ENCODE results near the gene ELMO1.

The ELMO1 gene

DNA sequence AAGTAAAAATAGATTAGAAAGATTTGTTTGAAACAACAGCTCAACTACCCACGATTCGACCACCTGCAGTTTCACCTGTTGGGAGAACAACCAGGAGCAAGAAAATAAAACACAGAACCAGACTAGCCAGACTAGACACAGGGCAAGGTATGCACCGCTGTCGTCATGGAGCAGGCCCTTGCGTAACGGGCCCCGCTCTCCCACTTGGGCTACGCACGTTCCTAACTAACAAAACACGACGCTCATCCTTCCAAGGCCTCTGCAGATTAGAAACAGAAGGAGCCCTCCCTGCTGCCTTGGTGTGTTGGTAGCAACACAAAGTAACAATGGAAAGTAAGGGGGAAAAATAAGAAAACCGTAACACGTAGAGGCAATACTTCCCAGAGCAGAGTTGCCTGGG is 45.1 kb upstream of the ELMO1 start:
- no peak overlapping the region for H3K27ac ChIP-seq
- no peak for DNase-seq
- no peaks in the 10 kb centered on the region for H3K36me3 ChIP-seq
- H3K27me3 ChIP-seq = no peaks in the 10 kb centered on the region
- H3K4me1 ChIP-seq = no peaks in the 10 kb centered on the region
- intact Hi-C loops (cut with DNase I; ENCODE audit: low total_unique reads) = no loop called here
- TF ChIP-seq, protein P1, sequence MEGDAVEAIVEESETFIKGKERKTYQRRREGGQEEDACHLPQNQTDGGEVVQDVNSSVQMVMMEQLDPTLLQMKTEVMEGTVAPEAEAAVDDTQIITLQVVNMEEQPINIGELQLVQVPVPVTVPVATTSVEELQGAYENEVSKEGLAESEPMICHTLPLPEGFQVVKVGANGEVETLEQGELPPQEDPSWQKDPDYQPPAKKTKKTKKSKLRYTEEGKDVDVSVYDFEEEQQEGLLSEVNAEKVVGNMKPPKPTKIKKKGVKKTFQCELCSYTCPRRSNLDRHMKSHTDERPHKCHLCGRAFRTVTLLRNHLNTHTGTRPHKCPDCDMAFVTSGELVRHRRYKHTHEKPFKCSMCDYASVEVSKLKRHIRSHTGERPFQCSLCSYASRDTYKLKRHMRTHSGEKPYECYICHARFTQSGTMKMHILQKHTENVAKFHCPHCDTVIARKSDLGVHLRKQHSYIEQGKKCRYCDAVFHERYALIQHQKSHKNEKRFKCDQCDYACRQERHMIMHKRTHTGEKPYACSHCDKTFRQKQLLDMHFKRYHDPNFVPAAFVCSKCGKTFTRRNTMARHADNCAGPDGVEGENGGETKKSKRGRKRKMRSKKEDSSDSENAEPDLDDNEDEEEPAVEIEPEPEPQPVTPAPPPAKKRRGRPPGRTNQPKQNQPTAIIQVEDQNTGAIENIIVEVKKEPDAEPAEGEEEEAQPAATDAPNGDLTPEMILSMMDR (IDR thresholded peaks at IDR 0.05) = no peak
- no peaks in the 10 kb centered on the region for H3K9me3 ChIP-seq
- no peak overlapping the region for H3K4me3 ChIP-seq

DNA sequence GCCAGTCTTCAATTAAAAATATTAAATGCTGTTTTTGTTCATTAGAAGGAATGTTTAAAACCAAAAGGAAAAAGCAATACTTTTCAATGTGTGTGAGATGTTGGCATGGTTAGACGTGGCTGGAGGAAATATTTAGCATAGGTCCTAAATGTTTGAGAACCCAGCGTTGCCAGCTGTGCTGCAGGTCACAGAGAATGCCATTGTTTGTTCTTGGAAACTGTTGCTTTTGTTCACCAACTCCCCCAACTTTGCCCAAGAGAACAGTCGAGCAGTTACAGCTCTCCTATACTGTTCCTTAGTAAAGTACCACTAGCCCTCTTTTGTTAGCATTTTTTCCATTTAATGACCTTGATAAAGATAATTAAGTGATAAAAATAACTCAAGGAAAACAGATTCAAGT is 44.5 kb upstream of the ELMO1 start:
- H3K4me3 ChIP-seq = no peak overlapping the region
- DNase-seq = no peak
- intact Hi-C loops (cut with DNase I; ENCODE audit: low total_unique reads) = no loop called here

DNA sequence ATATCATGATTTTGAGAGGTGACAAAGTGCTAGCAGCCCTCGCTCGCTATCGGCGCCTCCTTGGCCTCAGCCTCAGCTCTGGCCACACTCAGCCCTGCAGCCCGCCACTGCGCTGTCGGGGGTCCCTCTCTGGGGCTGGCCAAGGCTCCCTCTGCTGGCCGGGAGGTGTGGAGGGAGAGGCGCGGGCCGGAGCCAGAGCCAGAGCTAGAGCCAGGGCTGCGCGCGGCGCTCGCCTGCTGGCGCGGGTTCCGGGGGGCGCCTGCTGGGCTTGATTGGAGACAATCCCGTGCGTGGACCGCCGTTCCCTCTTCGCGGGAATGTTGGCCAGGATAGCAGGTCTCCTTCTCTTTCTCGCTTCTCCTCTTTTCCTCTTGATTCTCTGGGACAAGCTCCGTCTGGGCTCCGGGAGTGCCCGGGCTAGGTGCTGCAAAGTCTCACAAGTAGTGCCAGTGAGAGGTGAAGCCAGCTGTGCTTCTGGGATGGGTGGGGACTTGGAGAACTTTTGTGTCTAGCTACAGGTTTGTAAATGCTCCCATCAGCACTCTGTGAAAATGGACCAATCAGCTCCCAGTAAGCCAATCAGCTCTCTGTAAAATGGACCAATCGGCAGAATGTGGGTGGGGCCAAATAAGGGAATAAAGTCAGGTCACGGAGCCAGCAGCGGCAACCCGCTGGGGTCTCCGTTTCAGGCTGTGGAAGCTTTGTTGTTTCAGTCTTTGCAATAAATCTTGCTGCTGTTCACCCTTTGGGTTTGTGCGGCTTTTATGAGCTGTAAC is 43.4 kb upstream of the ELMO1 start:
- Histone ChIP-seq H3K4me3 (no peak overlapping the region), H3K9me3 (peaks cover 0 to 6% (median 0%) of the 10 kb centered on the region in 3 donors), H3K27ac (no peak overlapping the region), H3K27me3 (no peaks in the 10 kb centered on the region), H3K36me3 (no peaks in the 10 kb centered on the region), H3K4me1 (no peaks in the 10 kb centered on the region)
- no peak for DNase-seq
- intact Hi-C loops (cut with DNase I; ENCODE audit: low total_unique reads) = no loop called here
- TF ChIP-seq, protein P1 (IDR thresholded peaks at IDR 0.05) = no peak

More for the DNA sequence above, 44.5 kb upstream of the ELMO1 start:
- no peaks in the 10 kb centered on the region for H3K36me3 ChIP-seq
- H3K27ac ChIP-seq = no peak overlapping the region
- no peaks in the 10 kb centered on the region for H3K4me1 ChIP-seq
- peaks cover 0 to 3% (median 0%) of the 10 kb centered on the region in 3 donors for H3K9me3 ChIP-seq
- no peaks in the 10 kb centered on the region for H3K27me3 ChIP-seq
- TF ChIP-seq, protein P1 (IDR thresholded peaks at IDR 0.05) = no peak

DNA sequence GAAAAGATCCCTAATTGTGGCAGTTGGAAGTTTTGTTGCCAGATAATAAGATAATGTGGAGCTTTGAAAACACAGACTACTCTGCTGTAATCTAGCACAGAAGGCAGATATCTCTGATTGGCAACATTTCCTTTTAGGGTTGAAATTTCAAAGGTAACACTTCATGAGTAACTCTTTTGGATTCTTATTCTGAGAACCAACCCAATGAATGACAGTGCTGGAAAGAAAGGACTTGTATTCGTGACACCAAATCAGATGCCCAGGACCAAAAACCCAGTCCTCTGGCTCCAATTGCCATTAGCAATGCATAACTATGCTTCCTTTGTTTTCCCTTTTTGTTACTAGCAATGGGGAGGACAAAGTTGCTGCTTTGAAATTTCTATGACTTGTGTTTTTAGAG is 41.0 kb upstream of the ELMO1 start:
- Histone ChIP-seq H3K27me3 (no peaks in the 10 kb centered on the region), H3K4me1 (no peaks in the 10 kb centered on the region), H3K4me3 (no peak overlapping the region), H3K36me3 (no peaks in the 10 kb centered on the region), H3K27ac (no peak overlapping the region), H3K9me3 (peaks cover 0 to 6% (median 0%) of the 10 kb centered on the region in 3 donors)
- intact Hi-C loops (cut with DNase I; ENCODE audit: low total_unique reads) = loop anchor here (10.0 kb wide), 1 partner anchor 255 kb away; no protein-coding TSS in a partner anchor
- TF ChIP-seq, protein P1 (IDR thresholded peaks at IDR 0.05) = no peak
- no peak for DNase-seq

DNA sequence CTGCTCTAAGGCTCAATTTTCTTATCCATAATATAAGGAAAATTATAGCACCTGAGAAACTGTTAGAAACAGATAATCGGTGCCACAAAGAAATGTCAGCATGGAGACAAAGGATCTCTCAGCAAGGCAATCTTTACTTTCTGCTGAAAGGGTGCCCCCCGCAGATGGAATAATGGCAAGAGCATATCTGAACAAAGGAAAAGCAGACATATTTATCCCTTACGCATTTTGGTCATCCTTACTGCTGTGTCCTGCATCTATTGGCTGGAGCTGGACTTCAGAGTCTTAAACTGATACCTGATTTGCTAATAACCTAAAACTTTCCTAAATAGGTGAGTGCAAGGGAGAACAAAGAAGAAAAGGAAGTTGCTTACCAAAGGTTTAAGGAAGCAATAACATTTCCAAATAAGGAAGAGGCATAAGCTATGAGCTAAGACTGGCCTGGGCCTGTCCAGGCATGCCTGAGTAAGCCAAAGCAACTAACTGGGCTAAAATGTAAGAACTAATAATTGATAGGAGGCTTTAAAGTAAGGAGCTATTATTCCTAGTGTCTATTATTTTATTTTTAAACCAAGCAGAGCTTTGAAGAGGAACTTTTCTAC is 39.6 kb upstream of the ELMO1 start:
- no peaks in the 10 kb centered on the region for H3K27me3 ChIP-seq
- intact Hi-C loops (cut with DNase I; ENCODE audit: low total_unique reads) = loop anchor here (10.0 kb wide), 1 partner anchor 253 kb away; no protein-coding TSS in a partner anchor
- H3K9me3 ChIP-seq = peaks cover 0 to 6% (median 0%) of the 10 kb centered on the region in 3 donors
- no peak overlapping the region for H3K4me3 ChIP-seq
- TF ChIP-seq, protein P1 (IDR thresholded peaks at IDR 0.05) = no peak
- no peak overlapping the region for H3K27ac ChIP-seq
- no peaks in the 10 kb centered on the region for H3K36me3 ChIP-seq
- H3K4me1 ChIP-seq = no peaks in the 10 kb centered on the region
- DNase-seq = no peak

All from tibial artery (tissue), 4 donors.